AG04449 (cell line): ENCODE data around the gene WDCP.
"Not testable (repeated sequence)": the region's sequence is repeated elsewhere in the genome, so short reads cannot be mapped to it uniquely, and the experiment has no call there.

Source experiments
- CTCF ChIA-PET: fragments of 350-600 bp; formaldehyde crosslinking; extraction: SDS; loops from one replicate; lab custom pipeline; 2021; ENCODE audit warnings: antibody characterized with exemption; lab: Yijun Ruan, JAX
- POLR2A ChIA-PET: fragments of 400-600, 350-600 bp; formaldehyde crosslinking; extraction: SDS; loops from one replicate; lab custom pipeline; 2020; ENCODE audit warnings: antibody characterized with exemption, inconsistent platforms; lab: Yijun Ruan, JAX
- DNase-seq: peaks from one replicate; pipeline ENCODE4 v3.0.0-alpha.2; 2010; ENCODE audit warnings: low read depth, low spot score
- H3K4me3 ChIP-seq: 2 replicates; pipeline ENCODE4 v1.5.1; 2011; ENCODE audit warnings: low read depth, mild to moderate bottlenecking, control low read depth, low read length
- TF ChIP-seq, protein P1 (sequence below): IDR thresholded peaks from one replicate; pipeline ENCODE4 v1.5.1; 2011; ENCODE audit warnings: mild to moderate bottlenecking, moderate library complexity, low read length, control low read depth, inconsistent platforms; ENCODE audit not compliant: insufficient read depth; ENCODE audit errors: missing control alignments

WDCP gene, protein sequence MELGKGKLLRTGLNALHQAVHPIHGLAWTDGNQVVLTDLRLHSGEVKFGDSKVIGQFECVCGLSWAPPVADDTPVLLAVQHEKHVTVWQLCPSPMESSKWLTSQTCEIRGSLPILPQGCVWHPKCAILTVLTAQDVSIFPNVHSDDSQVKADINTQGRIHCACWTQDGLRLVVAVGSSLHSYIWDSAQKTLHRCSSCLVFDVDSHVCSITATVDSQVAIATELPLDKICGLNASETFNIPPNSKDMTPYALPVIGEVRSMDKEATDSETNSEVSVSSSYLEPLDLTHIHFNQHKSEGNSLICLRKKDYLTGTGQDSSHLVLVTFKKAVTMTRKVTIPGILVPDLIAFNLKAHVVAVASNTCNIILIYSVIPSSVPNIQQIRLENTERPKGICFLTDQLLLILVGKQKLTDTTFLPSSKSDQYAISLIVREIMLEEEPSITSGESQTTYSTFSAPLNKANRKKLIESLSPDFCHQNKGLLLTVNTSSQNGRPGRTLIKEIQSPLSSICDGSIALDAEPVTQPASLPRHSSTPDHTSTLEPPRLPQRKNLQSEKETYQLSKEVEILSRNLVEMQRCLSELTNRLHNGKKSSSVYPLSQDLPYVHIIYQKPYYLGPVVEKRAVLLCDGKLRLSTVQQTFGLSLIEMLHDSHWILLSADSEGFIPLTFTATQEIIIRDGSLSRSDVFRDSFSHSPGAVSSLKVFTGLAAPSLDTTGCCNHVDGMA

DNA sequence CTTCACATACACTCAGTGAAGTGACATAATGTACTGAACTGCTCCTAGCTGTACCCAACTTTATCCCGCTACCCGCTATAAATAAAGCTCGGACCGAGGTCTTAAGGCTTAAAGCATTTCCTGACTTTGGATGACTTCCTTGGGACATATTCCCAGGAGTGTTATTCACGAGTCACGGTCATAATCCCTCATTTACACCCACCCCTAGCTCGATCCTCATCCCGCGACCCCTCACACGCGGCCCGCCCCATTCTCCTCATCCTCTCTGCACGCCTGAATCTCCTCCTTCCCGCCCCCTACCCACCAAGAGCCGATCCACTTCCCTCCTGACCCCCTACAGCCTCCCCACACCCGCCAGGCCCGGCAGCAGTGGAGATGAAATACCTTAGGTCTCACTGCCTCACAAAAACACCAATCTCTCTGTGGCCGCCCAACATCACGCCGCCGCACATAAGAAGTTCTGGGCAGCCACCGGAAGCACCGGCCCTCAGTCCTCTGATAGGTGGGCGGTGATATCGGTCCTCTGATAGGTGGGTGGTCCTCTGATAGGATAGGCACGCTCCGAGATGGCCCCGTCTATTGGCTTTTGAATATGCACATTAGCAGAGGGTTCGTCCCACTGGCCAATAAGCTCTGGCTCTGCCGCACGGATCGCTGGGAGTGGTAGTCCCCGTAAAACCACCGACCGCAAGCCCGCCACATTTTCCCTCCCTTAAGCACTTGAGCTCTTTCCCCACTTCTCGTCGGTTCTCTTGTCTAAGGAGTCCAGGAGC, at the start of gene WDCP:
TSS of gene WDCP (minus strand) at position 462 of the 773 bp plus-strand sequence. CDS start 7,897 bp downstream, outside the sequence.
- ChIA-PET POLR2A (interaction anchor here (0.6 to 1.7 kb wide), 8 partner anchors 8 to 120 kb away, joined by 3 to 9 read pairs (median 6); partner anchors contain the start of genes ATAD2B, SF3B6 and TP53I3), CTCF (interaction anchor here (0.7 to 2.4 kb wide), 4 partner anchors 12 to 120 kb away, joined by 3 to 13 read pairs (median 5); partner anchors contain the start of genes ATAD2B and TP53I3)
- DNase-seq = peak; percentile 93
- peak within 1 kb of the TSS; percentile 87 for H3K4me3 ChIP-seq
- TF ChIP-seq, protein P1, sequence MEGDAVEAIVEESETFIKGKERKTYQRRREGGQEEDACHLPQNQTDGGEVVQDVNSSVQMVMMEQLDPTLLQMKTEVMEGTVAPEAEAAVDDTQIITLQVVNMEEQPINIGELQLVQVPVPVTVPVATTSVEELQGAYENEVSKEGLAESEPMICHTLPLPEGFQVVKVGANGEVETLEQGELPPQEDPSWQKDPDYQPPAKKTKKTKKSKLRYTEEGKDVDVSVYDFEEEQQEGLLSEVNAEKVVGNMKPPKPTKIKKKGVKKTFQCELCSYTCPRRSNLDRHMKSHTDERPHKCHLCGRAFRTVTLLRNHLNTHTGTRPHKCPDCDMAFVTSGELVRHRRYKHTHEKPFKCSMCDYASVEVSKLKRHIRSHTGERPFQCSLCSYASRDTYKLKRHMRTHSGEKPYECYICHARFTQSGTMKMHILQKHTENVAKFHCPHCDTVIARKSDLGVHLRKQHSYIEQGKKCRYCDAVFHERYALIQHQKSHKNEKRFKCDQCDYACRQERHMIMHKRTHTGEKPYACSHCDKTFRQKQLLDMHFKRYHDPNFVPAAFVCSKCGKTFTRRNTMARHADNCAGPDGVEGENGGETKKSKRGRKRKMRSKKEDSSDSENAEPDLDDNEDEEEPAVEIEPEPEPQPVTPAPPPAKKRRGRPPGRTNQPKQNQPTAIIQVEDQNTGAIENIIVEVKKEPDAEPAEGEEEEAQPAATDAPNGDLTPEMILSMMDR = no peak

DNA sequence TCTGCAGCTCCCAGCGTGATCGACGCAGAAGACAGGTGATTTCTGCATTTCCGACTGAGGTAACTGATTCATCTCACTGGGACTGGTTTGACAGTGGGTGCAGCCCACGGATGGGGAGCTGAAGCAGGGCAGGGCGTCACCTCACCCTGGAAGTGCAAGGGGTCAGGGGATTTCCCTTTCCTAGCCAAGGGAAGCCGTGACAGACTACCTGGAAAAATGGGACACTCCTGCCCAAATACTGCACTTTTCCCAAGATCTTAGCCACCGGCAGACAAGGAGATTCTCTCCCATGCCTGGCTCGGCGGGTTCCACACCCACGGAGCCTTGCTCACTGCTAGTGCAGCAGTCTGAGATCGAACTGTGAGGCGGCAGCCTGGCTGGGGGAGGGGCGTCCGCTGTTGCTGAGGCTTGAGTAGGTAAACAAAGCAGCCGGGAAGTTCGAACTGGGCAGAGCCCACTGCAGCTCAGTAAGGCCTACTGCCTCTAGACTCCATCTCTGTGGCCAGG, 48.0 kb upstream of the WDCP start:
- POLR2A ChIA-PET, DNase-seq, H3K4me3 ChIP-seq: not testable (repeated sequence)
- CTCF ChIA-PET = interaction anchor here (2.0 kb wide), 1 partner anchor 11 kb away, joined by 8 read pairs; the partner anchor contains the start of gene TP53I3

DNA sequence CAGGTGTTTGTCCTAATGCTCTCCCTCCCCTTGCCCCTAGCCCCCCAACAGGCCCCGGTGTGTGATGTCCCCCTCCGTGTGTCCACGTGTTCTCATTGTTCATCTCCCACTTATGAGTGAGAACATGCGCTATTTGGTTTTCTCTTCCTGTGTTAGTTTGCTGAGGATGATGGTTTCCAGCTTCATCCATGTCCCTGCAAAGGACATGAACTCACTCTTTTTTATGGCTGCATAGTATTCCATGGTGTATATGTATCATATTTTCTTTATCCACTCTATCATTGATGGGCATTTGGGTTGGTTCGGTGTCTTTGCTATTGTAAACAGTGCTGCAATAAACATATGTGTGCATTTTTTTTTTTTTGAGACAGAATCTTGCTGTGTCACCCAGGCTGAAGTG, 46.1 kb upstream of the WDCP start:
- POLR2A ChIA-PET, H3K4me3 ChIP-seq, DNase-seq, CTCF ChIA-PET: not testable (repeated sequence)

DNA sequence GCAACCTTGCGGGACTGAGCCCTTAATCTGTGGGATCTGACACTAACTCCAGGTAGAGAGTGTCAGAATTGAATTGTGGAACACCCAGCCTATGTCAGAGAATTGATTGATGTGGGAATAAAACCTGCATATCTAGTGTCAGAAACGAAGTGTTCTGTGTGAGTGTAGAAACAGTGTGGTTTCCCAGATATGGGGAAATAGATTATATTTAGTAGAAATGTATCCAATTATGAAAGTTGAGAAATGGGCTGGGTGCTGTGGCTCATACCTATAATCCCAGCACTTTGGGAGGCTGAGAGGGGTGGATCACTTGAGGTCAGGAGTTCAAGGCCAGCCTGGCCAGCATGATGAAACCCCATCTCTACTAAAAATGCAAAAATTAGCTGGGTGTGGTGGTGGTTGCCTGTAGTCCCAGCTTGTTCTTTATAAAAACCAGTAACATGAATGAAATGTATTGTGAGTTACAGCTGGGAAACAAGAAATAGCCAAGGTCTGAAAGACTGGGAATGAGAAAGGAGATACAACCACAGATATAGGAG, 41.7 kb upstream of the WDCP start:
- no peak overlapping the region for H3K4me3 ChIP-seq
- ChIA-PET CTCF (no interaction called here), POLR2A (no interaction called here)
- no peak for DNase-seq
- TF ChIP-seq, protein P1 = no peak

DNA sequence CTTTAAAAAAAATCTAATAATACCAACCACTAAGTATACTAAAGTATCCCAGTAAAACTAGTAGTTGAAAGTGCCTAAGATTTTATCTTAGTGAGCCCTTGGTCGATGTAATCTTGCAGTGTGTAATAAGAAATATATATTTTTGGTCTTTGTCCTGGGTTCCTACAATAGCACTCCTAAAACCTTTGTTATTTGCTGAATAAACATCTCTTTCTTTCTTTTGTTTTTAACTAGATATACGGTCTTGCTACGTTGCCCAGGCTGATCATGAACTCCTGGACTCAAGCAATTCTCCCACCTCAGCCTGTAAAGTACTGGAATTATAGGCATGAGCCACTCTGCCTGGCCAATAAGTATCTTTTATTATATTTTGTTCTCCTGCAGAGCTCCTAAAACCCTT, 39.8 kb upstream of the WDCP start:
- POLR2A ChIA-PET = no interaction called here
- DNase-seq = no peak
- TF ChIP-seq, protein P1 = no peak
- CTCF ChIA-PET = interaction anchor here (0.9 to 1.3 kb wide), 3 partner anchors 13 to 263 kb away, joined by 3 to 4 read pairs (median 3); no protein-coding TSS in a partner anchor
- H3K4me3 ChIP-seq = no peak overlapping the region

DNA sequence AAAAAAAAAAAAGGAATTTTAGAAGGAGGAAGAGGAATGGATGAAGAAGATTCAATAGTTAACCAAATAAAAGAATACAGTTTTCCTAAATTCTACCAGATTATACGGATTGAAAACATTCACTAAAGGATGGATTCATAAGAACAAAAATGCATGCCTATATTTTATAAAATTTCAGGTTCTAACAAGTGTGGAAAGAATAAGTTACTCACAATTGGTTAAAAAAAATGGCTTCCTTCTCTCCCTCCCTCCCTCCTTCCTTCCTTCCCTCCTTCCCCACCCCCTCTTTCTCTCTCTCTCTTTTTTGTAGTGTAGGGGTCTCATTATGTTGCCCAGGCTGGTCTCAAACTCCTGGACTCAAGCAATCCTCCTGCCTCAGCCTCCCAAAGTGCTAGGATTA, 39.0 kb upstream of the WDCP start:
- TF ChIP-seq, protein P1 = no peak
- POLR2A ChIA-PET = no interaction called here

More for the DNA sequence above, 39.0 kb upstream of the WDCP start:
- CTCF ChIA-PET = interaction anchor here (1.3 kb wide), 1 partner anchor 262 kb away, joined by 4 read pairs; no protein-coding TSS in a partner anchor
- no peak for DNase-seq
- no peak overlapping the region for H3K4me3 ChIP-seq
